Motor neuron (in vitro differentiated cells): ENCODE results near the gene NCAPD2. TPM values are rescaled to one million over a fixed set of nuclear protein-coding genes. Genes with fewer than 3 reads are reported as not detected.

Experiments
- ATAC-seq, 8 experiments: fragments of 200-7000 bp; cut with Tn5 transposase; replicated peaks in 6 of 8; 2 replicates each; pipeline ENCODE4 v1.8.0; 2021; ENCODE audit warnings: mild to moderate bottlenecking in 8 of 8, moderate library complexity in 8 of 8
- H3K27ac ChIP-seq, 2 donors: fragments of 250-450 bp; sonication (Bioruptor Pico); 2 replicates each; pipeline ENCODE4 v1.9.0; 2021; ENCODE audit warnings: antibody characterized with exemption in 2 of 2, mild to moderate bottlenecking in 2 of 2, moderate library complexity in 1 of 2
- H3K4me1 ChIP-seq, 2 donors: fragments of 250-450 bp; sonication (Bioruptor Pico); replicated peaks in 1 of 2; 2 replicates each; pipeline ENCODE4 v1.6.1; 2021; ENCODE audit warnings: antibody characterized with exemption in 2 of 2, mild to moderate bottlenecking in 2 of 2, moderate library complexity in 1 of 2
- H3K4me3 ChIP-seq, 5 donors: fragments of 250-450 bp; sonication (Bioruptor Pico); 2 replicates each; pipeline ENCODE4 v1.9.0; 2021; ENCODE audit warnings: antibody characterized with exemption in 5 of 5, mild to moderate bottlenecking in 5 of 5, moderate library complexity in 4 of 5
- WGBS, 10 experiments: fragments of 450-650 bp; shearing (Covaris generic); methylation state at CpG; one replicate each; pipeline ENCODE4 v1.0.0; 2022; 5-methylcytosine and 5-hydroxymethylcytosine counted together
- in situ Hi-C, 9 experiments: fragments of 400-800 bp; cut with MboI; loops; one replicate each; pipeline ENCODE4 v1.15.0; 2021; ENCODE audit warnings: low sequenced_read_pairs in 9 of 9, low pct_unique_long_range_greater_than_20kb in 2 of 9; ENCODE audit not compliant: unreplicated experiment in 9 of 9
- total RNA-seq, 8 experiments: library from RNA; unstranded; fragments of 300-600 nt; gene quantifications; 2 replicates each; pipeline versions ENCODE4 v1.2.3 to v1.2.4, GENCODE V29; 2022

The NCAPD2 gene
- total RNA-seq, 8 experiments from 2014 or later = 11.5 to 84.2 (median 16.2) TPM

- 84 to 100% (median 95%) methylated on average over 5 to 9 of the region's 10 CpGs; no CpG with 5 or more reads in 1 of the 10 experiments for WGBS, 10 experiments
- Histone ChIP-seq H3K27ac (no peak overlapping the region), H3K4me1 (peaks cover 15% of the 10 kb centered on the region in 2 donors), H3K4me3 (no peak overlapping the region)
- no peak for ATAC-seq
- in situ Hi-C loops = no loop called here
Measured at GRCh38 chr12:6546016-6546415, 52.1 kb downstream of the NCAPD2 start.

- peaks cover 11 to 12% of the 10 kb centered on the region in 2 donors for H3K4me1 ChIP-seq
- H3K4me3 ChIP-seq = no peak overlapping the region
- no peak overlapping the region for H3K27ac ChIP-seq
- ATAC-seq = no peak
- 80 to 100% (median 89%) methylated on average over 1 of the region's 1 CpG; no CpG with 5 or more reads in 7 of the 10 experiments for WGBS, 10 experiments
- in situ Hi-C loops = no loop called here
Measured at GRCh38 chr12:6547566-6547965, 53.7 kb downstream of the NCAPD2 start.

GRCh38 chr12:6547987-6548386, 54.1 kb downstream of the NCAPD2 start:
- WGBS, 10 experiments = 30 to 100% (median 90%) methylated on average over 1 to 8 of the region's 9 CpGs; no CpG with 5 or more reads in 3 of the 10 experiments
- Histone ChIP-seq H3K4me1 (peaks cover 12 to 13% of the 10 kb centered on the region in 2 donors), H3K4me3 (no peak overlapping the region), H3K27ac (no peak overlapping the region)
- no peak for ATAC-seq
- in situ Hi-C loops = no loop called here

- Histone ChIP-seq H3K4me1 (peaks cover 17 to 18% of the 10 kb centered on the region in 2 donors), H3K27ac (no peak overlapping the region), H3K4me3 (no peak overlapping the region)
- no peak for ATAC-seq
- 100% methylated on average over 1 to 2 of the region's 26 CpGs; no CpG with 5 or more reads in 8 of the 10 experiments for WGBS, 10 experiments
- in situ Hi-C loops = no loop called here
Measured at GRCh38 chr12:6548556-6548955, 54.7 kb downstream of the NCAPD2 start.

- no peak overlapping the region for H3K4me3 ChIP-seq
- in situ Hi-C loops = no loop called here
- ATAC-seq = no peak
- 30 to 93% (median 87%) methylated on average over 2 to 10 of the region's 15 CpGs; no CpG with 5 or more reads in 1 of the 10 experiments for WGBS, 10 experiments
- H3K27ac ChIP-seq = no peak overlapping the region
- peaks cover 18 to 19% of the 10 kb centered on the region in 2 donors for H3K4me1 ChIP-seq
Measured at GRCh38 chr12:6548966-6549683, 55.2 kb downstream of the NCAPD2 start.

GRCh38 chr12:6549684-6550151, 55.8 kb downstream of the NCAPD2 start:
- no peak for ATAC-seq
- Histone ChIP-seq H3K4me1 (peaks cover 18 to 19% of the 10 kb centered on the region in 2 donors), H3K27ac (no peak overlapping the region), H3K4me3 (no peak overlapping the region)
- in situ Hi-C loops = loop anchor here in 1 of 9 experiments (25.0 kb wide), 1 partner anchor 113 kb away; the partner anchor contains the start of gene ING4
- 80 to 100% (median 95%) methylated on average over 1 to 4 of the region's 18 CpGs; no CpG with 5 or more reads in 6 of the 10 experiments for WGBS, 10 experiments

GRCh38 chr12:6550294-6551062, 56.6 kb downstream of the NCAPD2 start:
- WGBS, 10 experiments = 62 to 100% (median 87%) methylated on average over 1 to 9 of the region's 24 CpGs; no CpG with 5 or more reads in 4 of the 10 experiments
- no peak overlapping the region for H3K4me3 ChIP-seq
- ATAC-seq = no peak
- H3K4me1 ChIP-seq = peaks cover 18 to 19% of the 10 kb centered on the region in 2 donors
- in situ Hi-C loops = loop anchor here in 1 of 9 experiments (25.0 kb wide), 1 partner anchor 112 kb away; the partner anchor contains the start of gene ING4
- no peak overlapping the region for H3K27ac ChIP-seq

GRCh38 chr12:6551063-6551461, 57.2 kb downstream of the NCAPD2 start:
- peak in 2 of 8 experiments; percentile 12 to 19 for ATAC-seq
- Histone ChIP-seq H3K4me1 (peaks cover 18 to 19% of the 10 kb centered on the region in 2 donors), H3K27ac (no peak overlapping the region), H3K4me3 (no peak overlapping the region)
- in situ Hi-C loops = loop anchor here in 1 of 9 experiments (25.0 kb wide), 1 partner anchor 111 kb away; the partner anchor contains the start of gene ING4
- 80 to 94% (median 89%) methylated on average over 1 to 8 of the region's 18 CpGs; no CpG with 5 or more reads in 7 of the 10 experiments for WGBS, 10 experiments

- WGBS, 10 experiments = 0 to 90% (median 50%) methylated on average over 1 to 6 of the region's 11 CpGs; no CpG with 5 or more reads in 5 of the 10 experiments
- H3K27ac ChIP-seq = peak overlapping the region in 1 of 2 donors; percentile 61
- peak in 4 of 8 experiments; percentile 5 to 29 (median 14) for ATAC-seq
- in situ Hi-C loops = loop anchor here in 1 of 9 experiments (25.0 kb wide), 1 partner anchor 111 kb away; the partner anchor contains the start of gene ING4
- H3K4me3 ChIP-seq = no peak overlapping the region
- peaks cover 18 to 25% of the 10 kb centered on the region in 2 donors for H3K4me1 ChIP-seq
Measured at GRCh38 chr12:6551496-6552139, 57.7 kb downstream of the NCAPD2 start.

GRCh38 chr12:6552140-6552551, 58.2 kb downstream of the NCAPD2 start:
- Histone ChIP-seq H3K4me3 (peak overlapping the region in 1 of 5 donors; percentile 87), H3K4me1 (peaks cover 18 to 25% of the 10 kb centered on the region in 2 donors), H3K27ac (peak overlapping the region; percentile 61 to 67)
- WGBS, 10 experiments = 0 to 83% (median 19%) methylated on average over 1 to 2 of the region's 4 CpGs; no CpG with 5 or more reads in 6 of the 10 experiments
- peak in 3 of 8 experiments; percentile 1 to 2 (median 1) for ATAC-seq
- in situ Hi-C loops = loop anchor here in 1 of 9 experiments (25.0 kb wide), 1 partner anchor 110 kb away; the partner anchor contains the start of gene ING4

- 0 to 100% (median 66%) methylated on average over 1 to 11 of the region's 15 CpGs for WGBS, 10 experiments
- in situ Hi-C loops = loop anchor here in 1 of 9 experiments (25.0 kb wide), 1 partner anchor 109 kb away; the partner anchor contains the start of gene ING4
- peak overlapping the region; percentile 5 to 87 (median 69) for H3K4me3 ChIP-seq
- ATAC-seq = peak in 6 of 8 experiments; percentile 1 to 48 (median 42)
- H3K27ac ChIP-seq = peak overlapping the region; percentile 61 to 67
- H3K4me1 ChIP-seq = peaks cover 18 to 25% of the 10 kb centered on the region in 2 donors
Measured at GRCh38 chr12:6553051-6553868, 59.4 kb downstream of the NCAPD2 start.
